Right cardiac atrium (tissue), 5 donors: Measurements from ENCODE around the gene TREH. TPM values are rescaled to one million over a fixed set of nuclear protein-coding genes. Genes with fewer than 3 reads are reported as not detected.

Experiments used
- ATAC-seq, 2 donors: fragments of 200-7000 bp; cut with Tn5 transposase; one replicate each; pipeline versions ENCODE4 v1.8.0 to v1.9.1; 2020; ENCODE audit warnings: moderate library complexity in 2 of 2, mild to moderate bottlenecking in 1 of 2
- DNase-seq, 3 donors: peaks; one replicate each; pipeline ENCODE4 v3.0.0-alpha.2; 2020
- H3K27ac ChIP-seq: one replicate; pipeline ENCODE4 v1.5.1; 2013; ENCODE audit warnings: mild to moderate bottlenecking, low read length, control low read depth, moderate library complexity
- H3K27me3 ChIP-seq: one replicate; pipeline ENCODE4 v1.6.1; 2013; ENCODE audit not compliant: control insufficient read depth, insufficient read depth
- H3K4me1 ChIP-seq: one replicate; pipeline ENCODE4 v1.6.1; 2013; ENCODE audit warnings: low read length; ENCODE audit not compliant: control insufficient read depth, insufficient read depth
- H3K4me3 ChIP-seq: one replicate; pipeline ENCODE4 v1.5.1; 2013; ENCODE audit warnings: low read length, control low read depth
- H3K9me3 ChIP-seq: one replicate; pipeline ENCODE4 v1.6.1; 2013; ENCODE audit warnings: low read length; ENCODE audit not compliant: control insufficient read depth
- WGBS: extraction: QIAGEN DNeasy Blood & Tissue Kit; methylation state at CpG from one replicate; pipeline ENCODE4 v1.1.7; 2013; 5-methylcytosine and 5-hydroxymethylcytosine counted together
- intact Hi-C, 4 donors: fragments of 100-400 bp; cut with DNase I; formaldehyde crosslinking; loops; one replicate each; pipeline versions ENCODE4 v1.11.0 to v1.14.0; 2022 to 2023
- polyA plus RNA-seq: library from polyadenylated mRNA; stranded (reverse); fragments of 200-250 nt; gene quantifications from one replicate; pipeline ENCODE4 v1.2.3, GENCODE V29; 2013
- total RNA-seq, 4 donors: library from RNA; stranded (reverse); fragmentation: NEBNext Ultra II Directional; extraction: Animal tissue kit (Norgen Biotek cat#: 25700); gene quantifications; one replicate each; pipeline ENCODE4 v1.2.1, GENCODE V29; 2021
- donor health status: healthy with polysubstance abuse.
- donor health status: DM: no; HTN: yes; CAD: no.
- donor health status: DM: no; HTN: no; CAD: no.
- donor health status: DM: no; HTN: yes; CAD: no; lungs with severe emphysema.
- donor health status: DM: yes; HTN: yes; CAD: no.

The TREH gene
- total and polyA plus RNA-seq, 5 donors = 1.2 TPM; not detected in 4

DNA sequence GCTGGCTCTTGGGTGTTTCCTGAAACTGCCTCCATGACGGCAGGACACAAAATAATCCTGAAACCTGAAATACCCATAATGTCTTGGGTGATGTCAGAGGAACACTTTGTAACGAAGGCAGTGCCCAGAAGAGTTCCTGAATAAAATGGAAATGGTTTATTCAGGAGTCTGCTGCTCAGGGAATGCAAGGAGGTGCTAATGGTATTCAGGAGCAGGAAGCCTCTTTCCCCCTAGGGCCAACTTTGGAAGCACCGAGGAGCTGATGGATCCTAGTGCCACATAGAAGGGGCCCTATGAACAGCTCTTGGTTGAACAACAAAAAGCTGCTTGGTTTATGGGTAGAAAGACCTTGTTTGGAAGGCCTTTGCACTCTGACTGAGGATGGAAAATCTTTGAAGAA, 15.5 kb downstream of the TREH start:
- Histone ChIP-seq H3K4me1 (no peaks in the 10 kb centered on the region), H3K4me3 (no peak overlapping the region), H3K9me3 (no peaks in the 10 kb centered on the region), H3K27ac (no peak overlapping the region), H3K27me3 (no peaks in the 10 kb centered on the region)
- intact Hi-C loops = no loop called here
- DNase-seq (no peak), ATAC-seq (no peak)
- 80% methylated on average over 3 of the region's 3 CpGs for WGBS

GRCh38 chr11:118663381-118663780, 16.1 kb downstream of the TREH start:
- 87% methylated on average over 4 of the region's 4 CpGs for WGBS
- no peaks in the 10 kb centered on the region for H3K27me3 ChIP-seq
- DNase-seq (no peak), ATAC-seq (no peak)
- H3K4me1 ChIP-seq = no peaks in the 10 kb centered on the region
- no peak overlapping the region for H3K4me3 ChIP-seq
- intact Hi-C loops = no loop called here
- H3K9me3 ChIP-seq = no peaks in the 10 kb centered on the region
- no peak overlapping the region for H3K27ac ChIP-seq

DNA sequence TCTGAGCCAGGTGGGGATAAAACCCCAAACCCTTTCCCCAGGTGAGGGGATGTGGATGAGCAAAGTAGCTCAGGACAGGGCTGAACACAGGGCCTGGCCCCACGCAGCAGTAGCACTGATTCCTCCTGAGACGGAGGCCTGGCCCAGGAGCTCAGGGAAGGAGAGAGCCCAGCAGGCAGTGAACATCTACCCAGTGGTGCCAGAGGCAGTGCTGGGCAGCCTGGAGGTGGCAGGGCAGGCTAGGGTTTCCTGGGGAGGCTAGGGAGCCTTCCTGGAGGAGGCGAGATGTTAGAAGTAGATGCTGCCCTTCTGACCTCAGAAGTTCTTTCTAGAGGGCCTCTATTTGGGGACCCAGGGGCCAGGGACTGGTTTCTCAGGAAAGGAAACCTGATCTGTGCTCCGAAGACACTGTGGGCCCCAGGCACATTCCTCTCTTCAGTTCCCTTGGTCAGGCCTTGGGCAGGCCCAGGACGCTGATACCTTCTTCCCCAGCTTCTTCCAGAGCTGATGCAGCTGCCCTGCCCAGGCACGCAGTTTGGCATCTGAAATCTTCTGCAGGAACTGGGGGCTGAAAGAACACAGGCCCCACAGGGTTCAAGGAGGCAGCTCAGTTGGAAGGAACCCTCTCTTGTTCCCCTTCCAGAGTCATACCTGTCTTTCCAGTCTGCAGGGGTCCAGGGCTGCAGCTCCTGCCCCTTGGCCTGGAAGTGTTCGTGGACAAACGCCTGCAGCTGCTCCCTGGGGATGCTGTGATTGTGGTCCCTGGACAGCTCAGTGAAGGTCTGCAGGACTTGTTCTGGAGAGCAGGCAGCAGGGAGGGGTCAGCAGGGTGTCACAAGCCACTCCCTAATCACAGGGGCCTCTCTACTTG, 16.8 kb downstream of the TREH start:
- H3K27me3 ChIP-seq = no peaks in the 10 kb centered on the region
- intact Hi-C loops = no loop called here
- ATAC-seq (no peak), DNase-seq (peak in 1 of 3 donors; percentile 47)
- no peaks in the 10 kb centered on the region for H3K4me1 ChIP-seq
- no peak overlapping the region for H3K4me3 ChIP-seq
- whole genome bisulfite sequencing = 63% methylated on average over 8 of the region's 8 CpGs
- no peak overlapping the region for H3K27ac ChIP-seq
- H3K9me3 ChIP-seq = no peaks in the 10 kb centered on the region

DNA sequence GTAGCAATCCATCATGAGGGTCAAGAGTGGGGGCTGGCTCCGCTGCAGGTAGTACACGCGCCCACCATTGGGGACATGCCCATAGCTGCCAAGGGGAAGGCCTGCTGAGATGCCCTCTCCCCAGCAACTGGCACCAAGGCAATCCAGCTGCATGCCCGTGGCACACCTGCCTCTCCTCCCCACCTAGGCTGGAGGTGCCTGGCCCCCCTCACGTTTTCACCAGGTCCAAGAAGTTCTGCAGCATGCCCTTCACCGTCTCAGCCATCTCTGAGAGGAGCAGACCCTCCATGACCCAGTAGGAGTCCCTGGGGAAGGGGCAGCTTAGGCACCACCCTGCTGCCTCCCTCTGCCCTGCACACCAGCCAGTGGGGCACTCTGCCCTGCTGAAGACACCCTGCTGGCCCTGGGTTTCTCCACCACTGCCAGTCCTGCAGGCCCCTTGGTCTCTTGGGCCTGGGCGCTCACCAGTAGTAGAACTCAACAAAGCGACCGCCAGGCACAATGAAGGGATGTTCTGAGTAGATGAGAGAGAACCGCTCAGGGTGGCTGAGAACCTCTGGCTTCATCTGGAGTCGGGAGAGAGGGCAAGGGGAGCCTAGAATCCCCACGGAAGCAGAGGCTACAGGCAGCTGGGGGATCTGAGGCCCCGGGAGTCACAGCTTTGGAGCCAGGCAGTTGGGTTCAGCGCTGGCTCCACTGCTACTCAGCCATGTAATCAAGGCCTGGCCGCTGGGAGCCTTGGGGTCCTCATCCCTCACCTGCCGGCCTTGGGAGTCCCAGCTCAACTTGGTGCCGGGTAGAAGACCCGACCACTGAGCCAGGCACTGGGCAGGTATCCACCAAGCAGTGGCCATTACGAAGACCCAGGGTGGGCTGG, 17.8 kb downstream of the TREH start:
- intact Hi-C loops = no loop called here
- Histone ChIP-seq H3K4me1 (no peaks in the 10 kb centered on the region), H3K27me3 (no peaks in the 10 kb centered on the region), H3K9me3 (no peaks in the 10 kb centered on the region), H3K27ac (no peak overlapping the region), H3K4me3 (no peak overlapping the region)
- 88% methylated on average over 19 of the region's 19 CpGs for WGBS
- no peak for ATAC-seq
- peak in 1 of 3 donors; percentile 61 for DNase-seq

GRCh38 chr11:118660681-118661424, 18.6 kb downstream of the TREH start:
- ATAC-seq = no peak
- 73% methylated on average over 7 of the region's 7 CpGs for WGBS
- intact Hi-C loops = no loop called here

GRCh38 chr11:118659953-118660680, 19.3 kb downstream of the TREH start:
- Histone ChIP-seq H3K9me3 (no peaks in the 10 kb centered on the region), H3K27ac (no peak overlapping the region), H3K4me1 (no peaks in the 10 kb centered on the region), H3K4me3 (no peak overlapping the region), H3K27me3 (no peaks in the 10 kb centered on the region)
- intact Hi-C loops = loop anchor here in 2 of 4 donors (5.0 kb wide), 1 partner anchor 53 kb away; the partner anchor contains the start of gene PHLDB1 (in 2 of the 2)
- no peak for DNase-seq
- peak in 1 of 2 donors; percentile 4 for ATAC-seq
- 65% methylated on average over 14 of the region's 14 CpGs for whole genome bisulfite sequencing

More at GRCh38 chr11:118660681-118661424, 18.6 kb downstream of the TREH start:
- no peaks in the 10 kb centered on the region for H3K9me3 ChIP-seq
- no peaks in the 10 kb centered on the region for H3K27me3 ChIP-seq
- no peak for DNase-seq
- H3K4me3 ChIP-seq = no peak overlapping the region
- H3K4me1 ChIP-seq = no peaks in the 10 kb centered on the region
- H3K27ac ChIP-seq = no peak overlapping the region

- H3K4me1 ChIP-seq = no peaks in the 10 kb centered on the region
- ATAC-seq = peak; percentile 80
- no peak overlapping the region for H3K4me3 ChIP-seq
- DNase-seq = peak; percentile 93 to 98 (median 97)
- intact Hi-C loops = loop anchor here in 2 of 4 donors (5.0 kb wide), 1 partner anchor 52 kb away; the partner anchor contains the start of gene PHLDB1 (in 2 of the 2)
- H3K27ac ChIP-seq = peak overlapping the region; percentile 32
- no peaks in the 10 kb centered on the region for H3K27me3 ChIP-seq
- no peaks in the 10 kb centered on the region for H3K9me3 ChIP-seq
- 12% methylated on average over 26 of the region's 26 CpGs for WGBS
Measured at GRCh38 chr11:118659314-118659952, 20.0 kb downstream of the TREH start.

DNA sequence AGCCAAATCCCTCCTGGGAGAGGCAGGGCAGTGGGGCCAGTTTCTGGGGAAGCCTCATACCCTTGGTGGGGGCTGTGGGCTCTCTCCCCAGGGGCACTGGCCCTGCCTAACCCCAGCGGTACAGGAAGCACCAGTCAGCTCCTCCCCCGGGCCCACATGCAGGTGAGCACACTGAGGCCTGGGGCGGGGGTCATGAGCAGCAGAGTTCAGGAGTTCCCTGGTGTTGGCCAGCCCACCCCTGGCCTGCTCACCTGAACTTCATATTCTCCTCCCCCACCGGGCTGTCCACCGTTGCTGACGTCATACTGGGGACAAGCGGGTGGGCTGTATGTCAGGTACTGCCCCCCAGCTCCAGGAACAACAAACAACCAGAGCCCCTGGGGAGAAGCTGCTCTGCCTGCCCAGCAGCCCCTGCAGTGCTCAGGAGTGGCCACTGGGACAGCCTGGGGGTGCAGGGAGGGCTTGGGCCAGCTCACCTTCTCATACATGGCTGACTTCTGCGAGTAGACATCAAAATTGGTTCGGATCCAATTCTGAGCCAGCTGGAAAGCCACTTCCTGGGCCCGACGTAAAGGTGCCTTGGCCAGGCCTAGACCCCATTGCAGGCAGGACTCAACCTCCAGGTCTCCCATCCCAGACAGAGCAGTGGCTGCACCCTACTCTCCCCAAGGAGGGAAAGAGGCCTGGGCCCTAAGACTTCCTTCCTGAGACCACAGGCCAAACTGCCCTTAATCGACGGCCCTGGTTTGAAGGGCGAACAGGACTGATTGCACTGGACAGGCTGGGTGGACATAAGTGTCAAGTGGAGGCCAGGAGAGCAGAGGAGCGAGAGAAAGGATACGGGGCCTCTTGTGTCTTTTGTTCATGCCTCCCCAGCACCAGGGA, 20.8 kb downstream of the TREH start:
- intact Hi-C loops = loop anchor here in 2 of 4 donors (5.0 kb wide), 1 partner anchor 51 kb away; the partner anchor contains the start of gene PHLDB1 (in 2 of the 2)
- H3K9me3 ChIP-seq = no peaks in the 10 kb centered on the region
- DNase-seq (peak in 2 of 3 donors; percentile 74 to 75), ATAC-seq (peak; percentile 11 to 16)
- H3K4me3 ChIP-seq = no peak overlapping the region
- H3K27me3 ChIP-seq = no peaks in the 10 kb centered on the region
- 37% methylated on average over 16 of the region's 16 CpGs for WGBS
- H3K4me1 ChIP-seq = no peaks in the 10 kb centered on the region
- H3K27ac ChIP-seq = peak overlapping the region; percentile 32
